HEK293 (cell line): ENCODE data around the gene TOP2A.

Source experiments
- CTCF ChIA-PET: fragments of 350-600 bp; formaldehyde crosslinking; extraction: SDS; loops from one replicate; lab custom pipeline; 2021; ENCODE audit warnings: antibody characterized with exemption; lab: Yijun Ruan, JAX
- POLR2A ChIA-PET: fragments of 300-600 bp; formaldehyde crosslinking; extraction: SDS; loops from one replicate; lab custom pipeline; 2020; ENCODE audit warnings: antibody characterized with exemption, inconsistent platforms; lab: Yijun Ruan, JAX
- H3K27ac ChIP-seq: fragments of 200-500 bp; sonication (Bioruptor generic); 2 replicates; pipeline ENCODE4 v1.5.1; 2014; ENCODE audit warnings: low read depth, low read length, control low read depth, inconsistent platforms; ENCODE audit errors: extremely low read depth
- H3K36me3 ChIP-seq, 2 experiments: fragments of 200-500 bp in 1 of 2; sonication (Bioruptor generic) in 1 of 2; 1 replicate in 1 of 2; 2 replicates in 1 of 2; pipeline ENCODE4 v1.5.1; 2014 to 2017; ENCODE audit warnings: inconsistent platforms in 2 of 2, low read length in 2 of 2; ENCODE audit not compliant: control insufficient read depth in 2 of 2, insufficient read depth in 1 of 2
- H3K4me1 ChIP-seq: fragments of 200-500 bp; sonication (Bioruptor generic); 2 replicates; pipeline ENCODE4 v1.5.1; 2014; ENCODE audit warnings: mild to moderate bottlenecking, low read length, inconsistent platforms; ENCODE audit not compliant: control insufficient read depth, insufficient read depth
- H3K4me3 ChIP-seq: 2 replicates; pipeline ENCODE4 v1.5.1; 2011; ENCODE audit warnings: low read depth, mild to moderate bottlenecking, control low read depth, low read length, moderate library complexity
- H3K9me3 ChIP-seq: fragments of 200-500 bp; sonication (Bioruptor generic); 2 replicates; pipeline ENCODE4 v1.5.1; 2014; ENCODE audit warnings: low read depth, low read length, inconsistent platforms; ENCODE audit not compliant: control insufficient read depth, insufficient read depth
- ATF2 ChIP-seq: fragments of 450-650 bp; formaldehyde crosslinking; IDR thresholded peaks from 2 replicates; pipeline ENCODE4 v1.5.1; 2016; ENCODE audit warnings: missing biosample characterization, missing genetic modification characterization, low read depth
- GLI2 ChIP-seq: fragments of 450-650 bp; formaldehyde crosslinking; IDR thresholded peaks from 2 replicates; pipeline ENCODE4; 2017; ENCODE audit warnings: missing biosample characterization, missing genetic modification characterization, low read depth, borderline replicate concordance
- ZBTB20 ChIP-seq: fragments of 450-650 bp; formaldehyde crosslinking; IDR thresholded peaks from 2 replicates; pipeline ENCODE4 v1.5.1; 2016; ENCODE audit warnings: missing biosample characterization, missing genetic modification characterization
- ZBTB49 ChIP-seq: fragments of 450-650 bp; formaldehyde crosslinking; IDR thresholded peaks from 2 replicates; pipeline ENCODE4 v1.5.1; 2016; ENCODE audit warnings: missing biosample characterization, missing genetic modification characterization, low read depth
- ZNF112 ChIP-seq: fragments of 450-650 bp; formaldehyde crosslinking; IDR thresholded peaks from 2 replicates; pipeline ENCODE4 v1.5.0; 2017; ENCODE audit warnings: missing biosample characterization, missing genetic modification characterization
- ZNF169 ChIP-seq: fragments of 450-650 bp; formaldehyde crosslinking; IDR thresholded peaks from 2 replicates; pipeline ENCODE4 v1.5.1; 2016; ENCODE audit warnings: missing biosample characterization, missing genetic modification characterization
- ZNF239 ChIP-seq: fragments of 450-650 bp; formaldehyde crosslinking; IDR thresholded peaks from 2 replicates; pipeline ENCODE4 v1.5.1; 2016; ENCODE audit warnings: missing biosample characterization, missing genetic modification characterization
- ZNF26 ChIP-seq: fragments of 450-650 bp; formaldehyde crosslinking; IDR thresholded peaks from 2 replicates; pipeline ENCODE4 v1.5.1; 2016; ENCODE audit warnings: missing biosample characterization, missing genetic modification characterization
- ZNF280C ChIP-seq: fragments of 450-650 bp; formaldehyde crosslinking; IDR thresholded peaks from 2 replicates; pipeline ENCODE4 v1.5.1; 2016; ENCODE audit warnings: missing biosample characterization, missing genetic modification characterization
- ZNF354C ChIP-seq: fragments of 450-650 bp; formaldehyde crosslinking; IDR thresholded peaks from 2 replicates; pipeline ENCODE4 v1.5.1; 2016; ENCODE audit warnings: missing biosample characterization, missing genetic modification characterization, low read depth, borderline replicate concordance
- ZNF513 ChIP-seq: fragments of 450-650 bp; IDR thresholded peaks from 2 replicates; pipeline ENCODE4 v1.5.1; 2018; ENCODE audit warnings: missing biosample characterization, missing genetic modification characterization
- ZNF626 ChIP-seq: fragments of 450-650 bp; sonication (Bioruptor Pico); formaldehyde crosslinking; IDR thresholded peaks from 2 replicates; pipeline ENCODE4 v1.5.1; 2018; ENCODE audit warnings: missing biosample characterization, missing genetic modification characterization, inconsistent platforms
- ZNF76 ChIP-seq: fragments of 450-650 bp; formaldehyde crosslinking; IDR thresholded peaks from 2 replicates; pipeline ENCODE4; 2016; ENCODE audit warnings: low read depth, missing biosample characterization, missing genetic modification characterization, borderline replicate concordance

The TOP2A gene

GRCh38 chr17:40462343-40463121 lies 44.8 kb upstream of the TOP2A start:
- H3K9me3 ChIP-seq: no peaks in the 10 kb centered on the region
- no peak overlapping the region for H3K27ac ChIP-seq
- no peak overlapping the region for H3K4me3 ChIP-seq
- H3K36me3 ChIP-seq: no peaks in the 10 kb centered on the region
- no peak for TF ChIP-seq ZNF513 (tag by site-specific recombination)
- TF ChIP-seq ZNF280C (tag by site-specific recombination): no peak
- TF ChIP-seq ZNF626 (tag by site-specific recombination): no peak
- TF ChIP-seq ZNF26 (tag by site-specific recombination): no peak
- POLR2A ChIA-PET: no interaction called here
- CTCF ChIA-PET: interaction anchor here (0.7 to 3.6 kb wide), 3 partner anchors 12 to 109 kb away, joined by 3 to 28 read pairs (median 12); no protein-coding TSS in a partner anchor
- peaks cover 8% of the 10 kb centered on the region; the same call in 1 of the 2 replicates for H3K4me1 ChIP-seq

GRCh38 chr17:40461732-40462342 lies 44.1 kb upstream of the TOP2A start:
- CTCF ChIA-PET: interaction anchor here (2.4 to 2.9 kb wide), 2 partner anchors 12 to 14 kb away, joined by 12 to 18 read pairs; no protein-coding TSS in a partner anchor
- Histone ChIP-seq H3K4me1 (peaks cover 8% of the 10 kb centered on the region; the same call in 1 of the 2 replicates), H3K27ac (no peak overlapping the region), H3K4me3 (no peak overlapping the region), H3K36me3 (peaks cover 0 to 6% of the 10 kb centered on the region in 2 experiments; a peak in 1 of 3 replicates), H3K9me3 (no peaks in the 10 kb centered on the region)
- TF ChIP-seq ATF2 (tag by site-specific recombination) (no peak), ZNF76 (no peak), ZBTB49 (no peak), ZBTB20 (no peak), ZNF112 (tag by site-specific recombination) (no peak), ZNF354C (tag by site-specific recombination) (no peak), GLI2 (tag by site-specific recombination) (no peak), ZNF169 (tag by site-specific recombination) (no peak), ZNF239 (no peak)
- POLR2A ChIA-PET: no interaction called here
